Smooth muscle cell (in vitro differentiated cells): Measurements from ENCODE around the gene B3GAT1. TPM values are rescaled to one million over a fixed set of nuclear protein-coding genes. Genes with fewer than 3 reads are reported as not detected.

Experiments
- DNase-seq: peaks from one replicate; lab custom pipeline; 2025; ENCODE audit not compliant: unreplicated experiment; lab: John Stamatoyannopoulos, UW
- H2AFZ ChIP-seq: fragments of 200-600 bp; sonication (generic); 2 replicates; pipeline ENCODE4 v1.6.0; 2016; ENCODE audit warnings: antibody characterized with exemption, low read depth, mild to moderate bottlenecking
- H3F3A ChIP-seq: fragments of 200-600 bp; sonication (generic); 2 replicates; pipeline ENCODE4 v1.6.0; 2017; ENCODE audit warnings: antibody characterized with exemption, low read depth
- H3K27ac ChIP-seq: fragments of 200-600 bp; sonication (generic); 2 replicates; pipeline ENCODE4 v1.5.1; 2016; ENCODE audit warnings: low read depth, mild to moderate bottlenecking
- H3K27me3 ChIP-seq: fragments of 200-600 bp; sonication (generic); 2 replicates; pipeline ENCODE4 v1.6.1; 2016; ENCODE audit warnings: low read depth, mild to moderate bottlenecking
- H3K36me3 ChIP-seq: fragments of 200-600 bp; sonication (generic); 2 replicates; pipeline ENCODE4 v1.5.1; 2016; ENCODE audit warnings: low read depth
- H3K4me1 ChIP-seq: fragments of 200-600 bp; sonication (generic); 2 replicates; pipeline ENCODE4 v1.5.1; 2016; ENCODE audit warnings: low read depth
- H3K4me2 ChIP-seq: fragments of 200-600 bp; sonication (generic); 2 replicates; pipeline ENCODE4 v1.6.0; 2016; ENCODE audit warnings: mild to moderate bottlenecking
- H3K4me3 ChIP-seq: fragments of 200-600 bp; sonication (generic); 2 replicates; pipeline ENCODE4 v1.5.1; 2016; ENCODE audit warnings: mild to moderate bottlenecking
- H3K79me2 ChIP-seq: fragments of 200-600 bp; sonication (generic); 2 replicates; pipeline ENCODE4 v1.6.0; 2016; ENCODE audit warnings: low read depth, mild to moderate bottlenecking
- H3K9ac ChIP-seq: fragments of 200-600 bp; sonication (generic); 2 replicates; pipeline ENCODE4 v1.6.0; 2016; ENCODE audit warnings: low read depth
- H3K9me3 ChIP-seq: fragments of 200-600 bp; sonication (generic); replicated peaks from 2 replicates; pipeline ENCODE4 v1.5.1; 2016; ENCODE audit warnings: low read depth
- H4K20me1 ChIP-seq: fragments of 200-600 bp; sonication (generic); 2 replicates; pipeline ENCODE4 v1.6.0; 2016; ENCODE audit warnings: low read depth
- WGBS: methylation state at CpG from one replicate; pipeline ENCODE4 v1.1.7; 2016; ENCODE audit warnings: low lambda C conversion rate; 5-methylcytosine and 5-hydroxymethylcytosine counted together
- polyA plus RNA-seq: library from polyadenylated mRNA; unstranded; fragments of >200 nt; fragmentation: Nextera tagmentation; extraction: Ambion mirVana; gene quantifications from 2 replicates; pipeline ENCODE4 v1.2.1, GENCODE V29; 2016
- total RNA-seq: library from RNA; depleted of rRNA; stranded (reverse); fragments of >200 nt; gene quantifications from 2 replicates; pipeline ENCODE4 v1.2.3, GENCODE V29; 2014
- TF ChIP-seq, protein P1 (sequence below): fragments of 200-600 bp; sonication (generic); IDR thresholded peaks from 2 replicates; pipeline ENCODE4 v1.5.1; 2017; ENCODE audit warnings: borderline replicate concordance, mild to moderate bottlenecking, antibody characterized with exemption; ENCODE audit not compliant: insufficient read depth, poor library complexity, severe bottlenecking

B3GAT1 gene
- total and polyA plus RNA-seq, 2 experiments from 2014 or later: not detected

GRCh38 chr11:134363161-134363560, 48.9 kb downstream of the B3GAT1 start:
- Histone ChIP-seq H3K9ac (no peak overlapping the region), H3K9me3 (no peaks in the 10 kb centered on the region), H4K20me1 (no peaks in the 10 kb centered on the region), H2AFZ (no peak overlapping the region), H3K27me3 (peaks cover 2% of the 10 kb centered on the region), H3K4me3 (no peak overlapping the region), H3K4me2 (no peak overlapping the region), H3K4me1 (no peaks in the 10 kb centered on the region), H3F3A (no peaks in the 10 kb centered on the region), H3K27ac (no peak overlapping the region), H3K36me3 (no peaks in the 10 kb centered on the region), H3K79me2 (no peaks in the 10 kb centered on the region)
- no peak for DNase-seq
- TF ChIP-seq, protein P1, sequence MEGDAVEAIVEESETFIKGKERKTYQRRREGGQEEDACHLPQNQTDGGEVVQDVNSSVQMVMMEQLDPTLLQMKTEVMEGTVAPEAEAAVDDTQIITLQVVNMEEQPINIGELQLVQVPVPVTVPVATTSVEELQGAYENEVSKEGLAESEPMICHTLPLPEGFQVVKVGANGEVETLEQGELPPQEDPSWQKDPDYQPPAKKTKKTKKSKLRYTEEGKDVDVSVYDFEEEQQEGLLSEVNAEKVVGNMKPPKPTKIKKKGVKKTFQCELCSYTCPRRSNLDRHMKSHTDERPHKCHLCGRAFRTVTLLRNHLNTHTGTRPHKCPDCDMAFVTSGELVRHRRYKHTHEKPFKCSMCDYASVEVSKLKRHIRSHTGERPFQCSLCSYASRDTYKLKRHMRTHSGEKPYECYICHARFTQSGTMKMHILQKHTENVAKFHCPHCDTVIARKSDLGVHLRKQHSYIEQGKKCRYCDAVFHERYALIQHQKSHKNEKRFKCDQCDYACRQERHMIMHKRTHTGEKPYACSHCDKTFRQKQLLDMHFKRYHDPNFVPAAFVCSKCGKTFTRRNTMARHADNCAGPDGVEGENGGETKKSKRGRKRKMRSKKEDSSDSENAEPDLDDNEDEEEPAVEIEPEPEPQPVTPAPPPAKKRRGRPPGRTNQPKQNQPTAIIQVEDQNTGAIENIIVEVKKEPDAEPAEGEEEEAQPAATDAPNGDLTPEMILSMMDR: no peak
- WGBS: 90% methylated on average over 9 of the region's 9 CpGs

- Histone ChIP-seq H3K4me1 (no peaks in the 10 kb centered on the region), H4K20me1 (no peaks in the 10 kb centered on the region), H3K27me3 (peaks cover 2% of the 10 kb centered on the region), H3F3A (no peaks in the 10 kb centered on the region), H3K4me3 (no peak overlapping the region), H2AFZ (no peak overlapping the region), H3K79me2 (no peaks in the 10 kb centered on the region), H3K27ac (no peak overlapping the region), H3K9ac (no peak overlapping the region), H3K36me3 (no peaks in the 10 kb centered on the region), H3K9me3 (no peaks in the 10 kb centered on the region), H3K4me2 (no peak overlapping the region)
- TF ChIP-seq, protein P1: no peak
- WGBS: 91% methylated on average over 32 of the region's 32 CpGs
- DNase-seq: no peak
Measured at GRCh38 chr11:134362192-134362901, 49.7 kb downstream of the B3GAT1 start.

GRCh38 chr11:134361661-134362060, 50.4 kb downstream of the B3GAT1 start:
- DNase-seq: no peak
- Histone ChIP-seq H3K27ac (no peak overlapping the region), H2AFZ (no peak overlapping the region), H3K36me3 (no peaks in the 10 kb centered on the region), H4K20me1 (no peaks in the 10 kb centered on the region), H3K4me1 (no peaks in the 10 kb centered on the region), H3K79me2 (no peaks in the 10 kb centered on the region), H3K9me3 (no peaks in the 10 kb centered on the region), H3K4me3 (no peak overlapping the region), H3K4me2 (no peak overlapping the region), H3K9ac (no peak overlapping the region), H3F3A (no peaks in the 10 kb centered on the region), H3K27me3 (no peaks in the 10 kb centered on the region)
- TF ChIP-seq, protein P1: no peak
- 87% methylated on average over 26 of the region's 26 CpGs for WGBS
